GM18951 (cell line): ENCODE results near the gene WDTC1.
"Not testable (repeated sequence)": the region's sequence is repeated elsewhere in the genome, so short reads cannot be mapped to it uniquely, and the experiment has no call there.

Source experiments
- POLR2A ChIP-seq: IDR thresholded peaks from 4 replicates; pipeline ENCODE4 v1.6.1; 2011; ENCODE audit warnings: mild to moderate bottlenecking; ENCODE audit not compliant: insufficient read length, insufficient read depth; ENCODE audit errors: extremely low read depth
- in situ Hi-C: fragments of 300-500 bp; cut with MboI; formaldehyde crosslinking; loops from one replicate; pipeline ENCODE4 v1.12.0; 2022; ENCODE audit warnings: low sequenced_read_pairs, mixed read lengths, inconsistent platforms; ENCODE audit not compliant: unreplicated experiment

The WDTC1 gene

GRCh38 chr1:27284425-27285273 is 50.2 kb downstream of the WDTC1 start:
- in situ Hi-C loops: no loop called here
- no peak for TF ChIP-seq POLR2A

GRCh38 chr1:27285274-27285660 is 50.8 kb downstream of the WDTC1 start:
- TF ChIP-seq POLR2A: no peak
- in situ Hi-C loops: no loop called here

- in situ Hi-C loops: not testable (repeated sequence)
These were observed 51.4 kb downstream of the WDTC1 start for GRCh38 chr1:27285821-27286220.

GRCh38 chr1:27289125-27289524 is 54.7 kb downstream of the WDTC1 start:
- in situ Hi-C loops: not testable (repeated sequence)

GRCh38 chr1:27290581-27290980 is 56.1 kb downstream of the WDTC1 start:
- in situ Hi-C loops: no loop called here
- TF ChIP-seq POLR2A: no peak

GRCh38 chr1:27292106-27292505 is 57.7 kb downstream of the WDTC1 start:
- TF ChIP-seq POLR2A: no peak
- in situ Hi-C loops: no loop called here

- in situ Hi-C loops: no loop called here
- TF ChIP-seq POLR2A: no peak
These were observed 59.5 kb downstream of the WDTC1 start for GRCh38 chr1:27293915-27294314.

- no peak for TF ChIP-seq POLR2A
- in situ Hi-C loops: no loop called here
These were observed 62.4 kb downstream of the WDTC1 start for GRCh38 chr1:27296773-27297291.

- no peak for TF ChIP-seq POLR2A
- in situ Hi-C loops: no loop called here
These were observed 63.5 kb downstream of the WDTC1 start for GRCh38 chr1:27297903-27298302.

GRCh38 chr1:27298632-27299384 is 64.4 kb downstream of the WDTC1 start:
- no peak for TF ChIP-seq POLR2A

GRCh38 chr1:27299385-27300271 is 65.2 kb downstream of the WDTC1 start:
- in situ Hi-C loops: loop anchor here (5.0 kb wide), 1 partner anchor 93 kb away; the partner anchor contains the start of gene GPR3
- no peak for TF ChIP-seq POLR2A

More at GRCh38 chr1:27298632-27299384, 64.4 kb downstream of the WDTC1 start:
- in situ Hi-C loops: no loop called here

GRCh38 chr1:27300341-27301051 is 66.1 kb downstream of the WDTC1 start:
- TF ChIP-seq POLR2A: no peak
- in situ Hi-C loops: loop anchor here (5.0 kb wide), 1 partner anchor 92 kb away; the partner anchor contains the start of gene GPR3
